Bronchial smooth muscle cell (primary cell): ENCODE measurements around the gene TMEM127. TPM values are rescaled to one million over a fixed set of nuclear protein-coding genes. Genes with fewer than 3 reads are reported as not detected.

ENCODE experiments used
- total RNA-seq: library from RNA; depleted of rRNA; stranded (reverse); fragments of >200 nt; gene quantifications from 2 replicates; pipeline ENCODE4 v1.2.1, GENCODE V29; 2014

TMEM127 gene
- total RNA-seq: 10.6 and 10.7 TPM in 2 replicates

GRCh38 chr2:96265840-96266679 lies at the start of gene TMEM127, which contains the start of gene CIAO1:
TMEM127 (minus strand) TSS chr2:96265997; CDS start chr2:96265381, 616 bp downstream.
CIAO1 (plus strand) TSS chr2:96266225; CDS start chr2:96266351, 126 bp downstream.

GRCh38 chr2:96305091-96305978 lies 39.5 kb upstream of the TMEM127 start, which contains the start of gene SNRNP200:
SNRNP200 (minus strand) TSS chr2:96305546; CDS start chr2:96305437, 109 bp downstream.

GRCh38 chr2:96208143-96209010 lies 57.4 kb downstream of the TMEM127 start, which contains the start of gene STARD7:
STARD7 (minus strand) TSS chr2:96208827; CDS start chr2:96208434, 393 bp downstream.

Other genes starting within 250 kb of the TMEM127 start
- 0.79 and 1.0 TPM in 2 replicates for gene GPAT2, start 231.1 kb downstream of the TMEM127 start, total RNA-seq
- not detected in 2 replicates for gene ADRA2B, start 149.4 kb downstream of the TMEM127 start, total RNA-seq
- gene ASTL, start 127.5 kb downstream of the TMEM127 start, total RNA-seq: not detected in 2 replicates
- 0.94 and 1.1 TPM in 2 replicates for gene DUSP2, start 120.6 kb downstream of the TMEM127 start, total RNA-seq
- gene STARD7, start 57.2 kb downstream of the TMEM127 start, total RNA-seq: 70.5 and 81.0 TPM in 2 replicates
- 62.4 and 66.5 TPM in 2 replicates for gene CIAO1, start 228 bp upstream of the TMEM127 start, total RNA-seq
- gene SNRNP200, start 39.5 kb upstream of the TMEM127 start, total RNA-seq: 43.0 and 46.2 TPM in 2 replicates
- 2.7 and 3.7 TPM in 2 replicates for gene ITPRIPL1, start 59.3 kb upstream of the TMEM127 start, total RNA-seq
- gene NCAPH, start 69.8 kb upstream of the TMEM127 start, total RNA-seq: 0.86 and 2.2 TPM in 2 replicates
- gene NEURL3, start 239.4 kb upstream of the TMEM127 start, total RNA-seq: 0.09 and 0.16 TPM in 2 replicates